HepG2 (cell line): ENCODE measurements around the gene GAL3ST3. TPM values are rescaled to one million over a fixed set of nuclear protein-coding genes. Genes with fewer than 3 reads are reported as not detected.
"Not testable (repeated sequence)": the region's sequence is repeated elsewhere in the genome, so short reads cannot be mapped to it uniquely, and the experiment has no call there.

Source experiments
- ATAC-seq: fragments of 200-7000 bp; cut with Tn5 transposase; 3 replicates; pipeline ENCODE4 v1.9.1; 2020; ENCODE audit warnings: mild to moderate bottlenecking, moderate library complexity
- BruUV-seq: library from RNA; stranded (reverse); fragments of 400-500 nt; replicated peaks from 2 replicates; lab custom pipeline; 2021; lab: Mats Ljungman, UMichigan
- CTCF ChIA-PET: fragments of 300-600 bp; formaldehyde crosslinking; extraction: SDS; loops from one replicate; lab custom pipeline; 2021; ENCODE audit warnings: low total read pairs, inconsistent platforms, low intra/inter-chr PET ratio; lab: Yijun Ruan, JAX
- POLR2A ChIA-PET: fragments of 350-600 bp; sonication (Branson Sonifier 250); formaldehyde crosslinking; loops from one replicate; lab custom pipeline; 2020; ENCODE audit warnings: antibody characterized with exemption, inconsistent platforms; lab: Yijun Ruan, JAX
- DNase-seq: peaks from one replicate; pipeline ENCODE4 v3.0.0-alpha.2; 2015; ENCODE audit warnings: low spot score
- FAIRE-seq: peaks from 3 replicates; lab custom pipeline; 2011; peaks lifted over from hg19 to GRCh38; lab: Jason Lieb, UNC
- H2AFZ ChIP-seq: one replicate; pipeline ENCODE4 v1.6.1; 2011; ENCODE audit warnings: low read length, inconsistent platforms
- H3K27ac ChIP-seq: fragments of 300-600 bp; 3 replicates; pipeline ENCODE4 v1.8.0; 2011; ENCODE audit warnings: mixed run types, mild to moderate bottlenecking, mixed read lengths, low read length, inconsistent platforms; ENCODE audit not compliant: insufficient read depth; ENCODE audit errors: extremely low read length
- H3K27me3 ChIP-seq, 2 experiments: fragments of 200-600 bp in 1 of 2; 2 replicates in 1 of 2; 3 replicates in 1 of 2; pipeline versions ENCODE4 v1.6.0 to v1.8.0; 2011; ENCODE audit warnings: low read length in 2 of 2, mild to moderate bottlenecking in 2 of 2, moderate library complexity in 2 of 2, inconsistent platforms in 1 of 2; ENCODE audit not compliant: insufficient read depth in 2 of 2, control insufficient read depth in 1 of 2
- H3K36me3 ChIP-seq, 2 experiments: fragments of 200-600 bp in 1 of 2; replicated peaks in 1 of 2; 2 replicates in 1 of 2; 3 replicates in 1 of 2; pipeline versions ENCODE4 v1.5.1 to v1.8.0; 2011; ENCODE audit warnings: low read length in 2 of 2, inconsistent platforms in 1 of 2; ENCODE audit not compliant: insufficient read depth in 2 of 2, control insufficient read depth in 1 of 2
- H3K4me1 ChIP-seq: 2 replicates; pipeline ENCODE4 v1.5.1; 2012; ENCODE audit warnings: low read length, inconsistent platforms; ENCODE audit not compliant: insufficient read depth
- H3K4me2 ChIP-seq: 2 replicates; pipeline ENCODE4 v1.6.0; 2011; ENCODE audit warnings: low read depth, low read length, inconsistent platforms
- H3K4me3 ChIP-seq, 3 experiments: fragments of 200-600 bp in 1 of 3; sonication (generic), shearing (Covaris generic) in 1 of 3; replicated peaks in 1 of 3; 2 replicates each; pipeline ENCODE4 v1.5.1; 2011 to 2016; ENCODE audit warnings: low read length in 3 of 3, inconsistent platforms in 2 of 3, low read depth in 2 of 3, mild to moderate bottlenecking in 2 of 3, control low read depth in 1 of 3, mixed read lengths in 1 of 3; ENCODE audit not compliant: insufficient read depth in 1 of 3
- H3K79me2 ChIP-seq: one replicate; pipeline ENCODE4 v1.6.1; 2011; ENCODE audit warnings: low read length, inconsistent platforms; ENCODE audit not compliant: insufficient read depth
- H3K9ac ChIP-seq: 2 replicates; pipeline ENCODE4 v1.6.0; 2011; ENCODE audit warnings: mild to moderate bottlenecking, low read depth, low read length, inconsistent platforms; ENCODE audit not compliant: insufficient read depth
- H3K9me3 ChIP-seq: 2 replicates; pipeline ENCODE4 v1.5.1; 2012; ENCODE audit warnings: mild to moderate bottlenecking, low read length
- H4K20me1 ChIP-seq: 2 replicates; pipeline ENCODE4 v1.6.0; 2011; ENCODE audit warnings: inconsistent platforms, mild to moderate bottlenecking, low read length, moderate library complexity; ENCODE audit not compliant: insufficient read depth
- AHR ChIP-seq: IDR thresholded peaks from 2 replicates; pipeline ENCODE4 v1.6.1; 2018; ENCODE audit warnings: missing genetic modification reagents, missing compliant biosample characterization
- BRD4 ChIP-seq: sonication (generic); formaldehyde crosslinking; IDR thresholded peaks from 2 replicates; pipeline ENCODE4 v1.4.0; 2020; ENCODE audit warnings: missing genetic modification reagents
- CCDC6 ChIP-seq: sonication (generic); formaldehyde crosslinking; IDR thresholded peaks from 2 replicates; pipeline ENCODE4 v1.8.1; 2022; ENCODE audit warnings: mild to moderate bottlenecking, missing genetic modification reagents, moderate library complexity
- GPN1 ChIP-seq: sonication (generic); formaldehyde crosslinking; IDR thresholded peaks from 2 replicates; pipeline ENCODE4 v1.5.1; 2020; ENCODE audit warnings: missing genetic modification reagents, borderline replicate concordance
- HOXD1 ChIP-seq: sonication (generic); formaldehyde crosslinking; IDR thresholded peaks from 2 replicates; pipeline ENCODE4 v1.5.0; 2020; ENCODE audit warnings: missing genetic modification reagents
- KAT2B ChIP-seq: fragments of 150-350 bp; IDR thresholded peaks from 2 replicates; pipeline ENCODE4 v1.6.1; 2014; ENCODE audit warnings: low read depth, low read length, borderline replicate concordance
- MAF1 ChIP-seq: sonication (generic); formaldehyde crosslinking; IDR thresholded peaks from 2 replicates; pipeline ENCODE4 v1.5.0; 2020; ENCODE audit warnings: missing genetic modification reagents, borderline replicate concordance
- MEF2D ChIP-seq: sonication (generic); formaldehyde crosslinking; IDR thresholded peaks from 2 replicates; pipeline ENCODE4 v1.5.1; 2020; ENCODE audit warnings: mild to moderate bottlenecking, missing genetic modification reagents
- MXI1 ChIP-seq: IDR thresholded peaks from 3 replicates; pipeline ENCODE4 v1.6.1; 2012; ENCODE audit warnings: low read depth, low read length, inconsistent platforms, borderline replicate concordance
- SATB2 ChIP-seq: sonication (generic); formaldehyde crosslinking; IDR thresholded peaks from 2 replicates; pipeline ENCODE4 v1.5.0; 2020; ENCODE audit warnings: missing genetic modification reagents
- SOX6 ChIP-seq, 2 experiments: fragments of 450-650 bp in 1 of 2; sonication (generic) in 1 of 2; formaldehyde crosslinking in 1 of 2; IDR thresholded peaks; 2 replicates each; pipeline versions ENCODE4 v1.4.0 to v1.6.1; 2017 to 2020; ENCODE audit warnings: antibody characterized with exemption in 1 of 2, mild to moderate bottlenecking in 1 of 2, missing genetic modification reagents in 1 of 2
- TEAD2 ChIP-seq: sonication (generic); formaldehyde crosslinking; IDR thresholded peaks from 2 replicates; pipeline ENCODE4 v1.9.0; 2021; ENCODE audit warnings: missing genetic modification reagents
- THAP8 ChIP-seq: sonication (generic); formaldehyde crosslinking; IDR thresholded peaks from 2 replicates; pipeline ENCODE4 v1.5.1; 2020; ENCODE audit warnings: missing genetic modification reagents, mild to moderate bottlenecking, borderline replicate concordance
- ZFP90 ChIP-seq: sonication (generic); formaldehyde crosslinking; IDR thresholded peaks from 2 replicates; pipeline ENCODE4 v1.8.0; 2022; ENCODE audit warnings: missing genetic modification reagents, mild to moderate bottlenecking, inconsistent platforms, borderline replicate concordance
- ZNF557 ChIP-seq: sonication (generic); formaldehyde crosslinking; IDR thresholded peaks from 2 replicates; pipeline ENCODE4 v1.4.0; 2020; ENCODE audit warnings: missing genetic modification reagents
- WGBS: methylation state at CpG from one replicate; pipeline ENCODE4 v1.1.6; 2017; ENCODE audit warnings: low lambda C conversion rate; 5-methylcytosine and 5-hydroxymethylcytosine counted together
- in situ Hi-C: cut with HindIII; loops from 2 replicates; pipeline ENCODE4 v1.10.0; 2017; ENCODE audit warnings: low pct_unique_long_range_greater_than_20kb; ENCODE audit not compliant: extremely low pct_ligation_motif_present
- intact Hi-C: fragments of 100-400 bp; cut with micrococcal nuclease; formaldehyde crosslinking; loops from one replicate; pipeline ENCODE4 v1.10.0; 2022; ENCODE audit not compliant: unreplicated experiment
- polyA plus RNA-seq, 8 experiments: library from polyadenylated mRNA; depleted of rRNA in 3 of 8; stranded (reverse) in 7 of 8; unstranded in 1 of 8; fragments of >200 nt; fragmentation: Illumina TruSeq in 4 of 8; extraction: Trizol in 4 of 8; gene quantifications; 2 replicates each; pipeline versions ENCODE4 v1.2.1 to v1.2.3, GENCODE V29; 2011 to 2016; ENCODE audit warnings: low read depth in 4 of 8, missing spikeins in 1 of 8, mixed read lengths in 1 of 8; ENCODE audit not compliant: insufficient read depth in 1 of 8
- total RNA-seq, 5 experiments: library from RNA; depleted of rRNA; stranded (reverse); fragments of >200 nt; fragmentation: Illumina TruSeq; extraction: Trizol; gene quantifications; 2 replicates each; pipeline ENCODE4 v1.2.3, GENCODE V29; 2016; ENCODE audit warnings: low read depth in 1 of 5

Gene GAL3ST3
- total and polyA plus RNA-seq, 2 of the 13 experiments (the other 11 are each of a cell fraction or from before 2014, with no cell fraction given): not detected

- no peak for TF ChIP-seq GPN1
These were observed 22.9 kb downstream of the GAL3ST3 start, which contains the start of gene CATSPER1 (continued) for GRCh38 chr11:66026017-66026529.

- CTCF ChIA-PET: interaction anchor here (1.5 kb wide), 1 partner anchor 22 kb away, joined by 8 read pairs; no protein-coding TSS in a partner anchor
These were observed 25.8 kb downstream of the GAL3ST3 start for GRCh38 chr11:66023186-66023440.

GRCh38 chr11:66022401-66023185 lies 26.4 kb downstream of the GAL3ST3 start:
- H3K27me3 ChIP-seq: peaks cover 5 to 28% of the 10 kb centered on the region in 2 experiments; a peak in 3 of 5 replicates
- peaks cover 21% of the 10 kb centered on the region for H3K4me1 ChIP-seq
- no peaks in the 10 kb centered on the region for H4K20me1 ChIP-seq
- ChIA-PET POLR2A (interaction anchor here (0.9 to 1.3 kb wide), 4 partner anchors 14 to 30 kb away, joined by 3 to 5 read pairs (median 4); partner anchors contain the start of genes BANF1, EIF1AD and SF3B2), CTCF (interaction anchor here (1.2 to 1.5 kb wide), 2 partner anchors 22 to 25 kb away, joined by 4 to 8 read pairs; no protein-coding TSS in a partner anchor)
- FAIRE-seq: no peak
- no peak overlapping the region for H3K27ac ChIP-seq
- DNase-seq: peak; percentile 45
- no TSS peak for BruUV-seq
- no peaks in the 10 kb centered on the region for H3K79me2 ChIP-seq
- peak overlapping the region; percentile 86 for H2AFZ ChIP-seq
- 1% methylated on average over 13 of the region's 46 CpGs for WGBS
- no peaks in the 10 kb centered on the region for H3K36me3 ChIP-seq
- in situ Hi-C loops: no loop called here
- peak overlapping the region; percentile 39 to 72 (median 46); a peak in 5 of 6 replicates for H3K4me3 ChIP-seq
- H3K9ac ChIP-seq: peak overlapping the region; percentile 64; the same call in 1 of the 2 replicates
- ATAC-seq: peak; percentile 82
- no peaks in the 10 kb centered on the region for H3K9me3 ChIP-seq
- intact Hi-C loops: no loop called here
- peak overlapping the region; percentile 94 for H3K4me2 ChIP-seq
- TF ChIP-seq HOXD1 (peak; percentile 84), AHR (CRISPR knock-in tag) (no peak), CCDC6 (no peak), SOX6 (IDR thresholded peaks at IDR 0.05) (no peak), SOX6 (CRISPR knock-in tag; IDR thresholded peaks at IDR 0.05) (no peak), TEAD2 (CRISPR knock-in tag) (peak; percentile 28; the same call in 1 of the 2 replicates), MXI1 (0 out of 3 replicates have a peak, but pooled peaks have one; percentile 15), ZFP90 (CRISPR knock-in tag) (peak; percentile 72; the same call in 1 of the 2 replicates), MAF1 (CRISPR knock-in tag) (0 out of 2 replicates have a peak, but pooled peaks have one; percentile 51), MEF2D (CRISPR knock-in tag) (no peak), ZNF557 (0 out of 2 replicates have a peak, but pooled peaks have one; percentile 46), KAT2B (no peak), SATB2 (CRISPR knock-in tag) (no peak), THAP8 (CRISPR knock-in tag) (no peak), BRD4 (CRISPR knock-in tag) (no peak)

More at GRCh38 chr11:66023186-66023440, 25.8 kb downstream of the GAL3ST3 start:
- H3K79me2 ChIP-seq, ATAC-seq, H3K9me3 ChIP-seq, intact Hi-C loops, BruUV-seq, DNase-seq, H2AFZ ChIP-seq, H3K27ac ChIP-seq, in situ Hi-C loops, FAIRE-seq, H4K20me1 ChIP-seq, H3K36me3 ChIP-seq: not testable (repeated sequence)
- Histone ChIP-seq H3K9ac (0 out of 2 replicates have a peak overlapping the region, but pooled peaks have one; percentile 64), H3K4me3 (peak overlapping the region in 1 of 3 experiments; percentile 72; a peak in 1 of 6 replicates), H3K4me2 (peak overlapping the region; percentile 94), H3K27me3 (peaks cover 5 to 29% of the 10 kb centered on the region in 2 experiments; a peak in 3 of 5 replicates), H3K4me1 (peaks cover 21% of the 10 kb centered on the region)
- POLR2A ChIA-PET: interaction anchor here (1.3 kb wide), 1 partner anchor 20 kb away, joined by 5 read pairs; the partner anchor contains the start of genes BANF1 and EIF1AD
- WGBS: 50% methylated on average over 2 of the region's 5 CpGs
